ENCODE results near the gene MPP3.

DNA sequence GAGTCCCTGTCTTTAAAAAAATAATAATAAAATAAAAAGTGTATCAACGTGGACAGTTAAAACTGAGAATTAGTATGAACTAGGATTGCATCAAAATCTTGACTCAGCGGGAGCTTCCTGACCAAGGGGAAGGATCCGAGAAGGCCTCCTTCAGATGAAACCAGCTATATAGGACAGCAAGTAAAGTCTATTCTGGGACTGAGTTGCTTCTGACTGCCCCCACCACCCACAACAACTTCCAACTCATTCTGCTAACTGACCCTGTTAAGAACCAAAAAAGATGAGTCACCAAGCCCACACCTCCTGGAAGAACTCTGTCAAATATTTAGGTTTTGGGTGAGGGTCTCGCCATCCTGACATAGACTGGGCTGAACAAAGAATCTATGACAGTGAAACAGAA is 24.9 kb downstream of the MPP3 start:
- TF ChIP-seq POLR2A (IDR thresholded peaks at IDR 0.05; ENCODE audit: low read depth, low read length) (no peak), POLR2AphosphoS5 (IDR thresholded peaks at IDR 0.05; ENCODE audit: low read depth, low read length) (no peak)

Measured in GM12892 (cell line).